ENCODE results near the gene APLP2. TPM values are rescaled to one million over a fixed set of nuclear protein-coding genes. Genes with fewer than 3 reads are reported as not detected.

APLP2 gene
- total and polyA plus RNA-seq, 12 donors = 115 to 414 (median 299) TPM

DNA sequence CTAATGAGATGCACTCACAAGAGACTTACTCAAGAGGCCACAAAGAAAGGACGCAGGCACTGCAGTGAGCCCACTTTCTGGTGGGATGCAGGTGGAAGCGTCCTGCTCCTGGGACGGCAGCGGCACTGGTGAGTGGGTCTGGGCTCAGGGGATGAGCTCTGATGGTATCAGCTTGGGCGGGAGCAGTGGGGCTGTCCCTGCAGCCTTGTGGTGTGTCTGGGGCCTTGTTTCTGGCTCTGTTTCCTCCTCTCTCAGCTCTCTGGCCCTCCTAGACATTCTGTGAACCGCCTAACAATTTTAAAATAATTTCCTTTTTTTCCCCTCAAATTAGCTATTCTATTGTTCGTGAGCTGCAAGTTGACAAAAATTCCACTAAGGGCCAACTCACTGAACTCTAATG is 81.1 kb downstream of the APLP2 start:
- H3K4me3 ChIP-seq = no peak overlapping the region
- H3K4me1 ChIP-seq = peaks cover 6 to 39% (median 11%) of the 10 kb centered on the region in 9 donors
- TF ChIP-seq, protein P1, sequence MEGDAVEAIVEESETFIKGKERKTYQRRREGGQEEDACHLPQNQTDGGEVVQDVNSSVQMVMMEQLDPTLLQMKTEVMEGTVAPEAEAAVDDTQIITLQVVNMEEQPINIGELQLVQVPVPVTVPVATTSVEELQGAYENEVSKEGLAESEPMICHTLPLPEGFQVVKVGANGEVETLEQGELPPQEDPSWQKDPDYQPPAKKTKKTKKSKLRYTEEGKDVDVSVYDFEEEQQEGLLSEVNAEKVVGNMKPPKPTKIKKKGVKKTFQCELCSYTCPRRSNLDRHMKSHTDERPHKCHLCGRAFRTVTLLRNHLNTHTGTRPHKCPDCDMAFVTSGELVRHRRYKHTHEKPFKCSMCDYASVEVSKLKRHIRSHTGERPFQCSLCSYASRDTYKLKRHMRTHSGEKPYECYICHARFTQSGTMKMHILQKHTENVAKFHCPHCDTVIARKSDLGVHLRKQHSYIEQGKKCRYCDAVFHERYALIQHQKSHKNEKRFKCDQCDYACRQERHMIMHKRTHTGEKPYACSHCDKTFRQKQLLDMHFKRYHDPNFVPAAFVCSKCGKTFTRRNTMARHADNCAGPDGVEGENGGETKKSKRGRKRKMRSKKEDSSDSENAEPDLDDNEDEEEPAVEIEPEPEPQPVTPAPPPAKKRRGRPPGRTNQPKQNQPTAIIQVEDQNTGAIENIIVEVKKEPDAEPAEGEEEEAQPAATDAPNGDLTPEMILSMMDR (IDR thresholded peaks at IDR 0.05) = no peak
- DNase-seq = no peak
- ATAC-seq = no peak
- peaks cover 0 to 9% (median 0%) of the 10 kb centered on the region in 9 donors for H3K36me3 ChIP-seq
- intact Hi-C loops (cut with DNase I) = no loop called here
- no peaks in the 10 kb centered on the region for H3K9me3 ChIP-seq
- no peak overlapping the region for H3K27ac ChIP-seq
- no peaks in the 10 kb centered on the region for H3K27me3 ChIP-seq
- WGBS, 2 donors = 93 to 94% methylated on average over 7 of the region's 7 CpGs

DNA sequence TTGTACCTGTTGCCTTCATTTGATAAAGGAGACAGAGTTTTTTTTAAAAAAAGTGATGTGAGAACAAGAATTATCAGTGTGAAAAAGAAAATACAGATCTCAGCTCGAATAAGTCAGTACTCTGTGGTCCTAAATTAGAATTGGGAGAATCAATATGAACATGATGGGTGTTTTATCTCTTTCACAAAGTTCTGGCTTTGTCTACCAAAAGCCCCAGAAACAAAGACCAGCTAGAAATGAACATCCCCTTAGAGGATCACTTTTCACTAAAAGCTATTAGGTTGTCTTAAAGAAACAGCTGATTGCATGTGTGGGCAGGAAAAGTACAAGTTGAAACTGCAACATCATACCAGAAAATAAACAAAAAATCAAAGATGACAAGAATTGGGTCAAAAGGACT is 81.5 kb downstream of the APLP2 start:
- Histone ChIP-seq H3K27ac (no peak overlapping the region), H3K9me3 (no peaks in the 10 kb centered on the region), H3K27me3 (no peaks in the 10 kb centered on the region), H3K36me3 (peaks cover 0 to 9% (median 0%) of the 10 kb centered on the region in 9 donors), H3K4me3 (no peak overlapping the region), H3K4me1 (peaks cover 3 to 35% (median 9%) of the 10 kb centered on the region in 9 donors)
- TF ChIP-seq, protein P1 (IDR thresholded peaks at IDR 0.05) = no peak
- WGBS, 2 donors = 74 to 77% methylated on average over 1 of the region's 1 CpG
- intact Hi-C loops (cut with DNase I) = no loop called here
- DNase-seq (no peak), ATAC-seq (no peak)

DNA sequence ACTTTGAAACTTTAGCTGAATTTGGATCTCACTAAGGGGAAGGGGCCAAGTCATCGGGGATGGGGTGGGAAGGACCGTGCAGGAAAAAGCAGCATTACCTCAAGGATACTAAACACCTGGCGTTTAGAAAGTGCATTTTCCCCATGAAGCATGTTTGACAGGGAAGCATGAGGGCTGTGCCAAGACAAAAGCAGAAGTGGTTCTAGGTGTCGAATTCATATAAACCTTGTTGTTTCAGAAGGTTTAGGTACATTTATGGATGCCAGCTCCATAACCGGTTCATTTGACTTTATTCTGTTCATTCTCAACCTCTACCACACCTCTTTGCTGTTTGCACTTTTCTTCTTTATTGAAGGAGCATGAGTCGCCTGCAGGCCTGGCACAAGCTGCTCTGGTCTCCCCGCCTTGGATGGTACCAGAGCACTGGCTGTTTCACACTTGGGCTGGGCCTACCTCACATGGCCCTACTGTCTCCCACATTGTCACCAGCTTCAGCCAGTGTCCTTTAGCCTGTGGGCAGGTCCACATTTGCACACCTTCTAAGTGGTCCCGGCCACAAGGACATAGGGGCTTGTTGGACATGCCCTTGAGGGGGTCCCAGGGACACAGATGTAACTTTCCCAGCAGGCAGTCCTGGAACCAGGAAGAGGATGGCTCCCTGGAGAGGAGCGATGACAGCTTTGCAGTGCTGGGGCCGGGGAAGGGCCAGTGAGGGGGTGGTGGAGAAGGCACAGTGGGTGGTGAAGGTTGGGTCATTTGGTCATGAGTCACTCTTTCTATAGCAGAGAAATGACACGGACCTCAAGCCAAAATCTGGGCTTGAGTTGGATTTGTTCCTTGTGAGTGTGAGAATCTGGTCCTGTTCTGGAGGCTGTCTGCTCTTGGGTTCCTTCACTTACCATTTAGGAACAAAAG is 86.7 kb downstream of the APLP2 start:
- H3K27ac ChIP-seq = no peak overlapping the region
- H3K27me3 ChIP-seq = peaks cover 12 to 39% (median 30%) of the 10 kb centered on the region in 7 donors
- intact Hi-C loops (cut with DNase I) = no loop called here
- peaks cover 0 to 38% (median 10%) of the 10 kb centered on the region in 9 donors for H3K4me1 ChIP-seq
- TF ChIP-seq, protein P1 (IDR thresholded peaks at IDR 0.05) = no peak
- WGBS, 2 donors = 87 to 90% methylated on average over 11 of the region's 11 CpGs
- H3K36me3 ChIP-seq = no peaks in the 10 kb centered on the region
- ATAC-seq (peak in 1 of 8 donors; percentile 42), DNase-seq (no peak)
- H3K4me3 ChIP-seq = no peak overlapping the region
- H3K9me3 ChIP-seq = no peaks in the 10 kb centered on the region

DNA sequence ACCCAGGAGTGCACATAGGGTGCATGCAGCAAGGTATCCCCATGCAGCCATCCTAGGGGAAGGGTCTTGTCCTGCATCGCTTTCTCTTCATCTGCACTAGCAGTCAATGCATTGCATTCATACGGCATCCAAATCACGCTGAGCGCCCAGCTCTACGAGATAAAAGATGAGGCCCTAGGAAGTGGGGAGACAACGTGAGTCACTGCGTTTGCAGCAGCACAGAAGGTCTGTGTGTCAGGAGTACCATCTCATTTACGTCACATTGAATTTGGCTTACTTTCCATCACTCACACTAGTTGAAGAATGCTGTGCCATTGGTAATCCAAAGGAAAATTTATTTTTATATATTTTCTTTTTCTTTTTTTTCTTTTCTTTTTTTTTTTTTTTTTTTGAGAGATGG is 87.4 kb downstream of the APLP2 start:
- Histone ChIP-seq H3K4me3 (no peak overlapping the region), H3K9me3 (no peaks in the 10 kb centered on the region), H3K27ac (no peak overlapping the region), H3K36me3 (no peaks in the 10 kb centered on the region), H3K27me3 (peaks cover 12 to 45% (median 34%) of the 10 kb centered on the region in 7 donors), H3K4me1 (peaks cover 0 to 46% (median 10%) of the 10 kb centered on the region in 9 donors)
- DNase-seq = no peak
- ATAC-seq = no peak
- intact Hi-C loops (cut with DNase I) = no loop called here
- 79 to 81% methylated on average over 8 of the region's 8 CpGs for WGBS, 2 donors
- TF ChIP-seq, protein P1 (IDR thresholded peaks at IDR 0.05) = no peak

Measured in heart right ventricle (tissue), 16 donors.